Raji (cell line): ENCODE measurements around the gene OR52E1.

Source experiments
- POLR2A ChIP-seq: IDR thresholded peaks from 2 replicates; pipeline ENCODE4 v1.6.1; 2011; ENCODE audit warnings: low read depth, low read length, control low read depth; ENCODE audit not compliant: insufficient read depth

The OR52E1 gene

DNA sequence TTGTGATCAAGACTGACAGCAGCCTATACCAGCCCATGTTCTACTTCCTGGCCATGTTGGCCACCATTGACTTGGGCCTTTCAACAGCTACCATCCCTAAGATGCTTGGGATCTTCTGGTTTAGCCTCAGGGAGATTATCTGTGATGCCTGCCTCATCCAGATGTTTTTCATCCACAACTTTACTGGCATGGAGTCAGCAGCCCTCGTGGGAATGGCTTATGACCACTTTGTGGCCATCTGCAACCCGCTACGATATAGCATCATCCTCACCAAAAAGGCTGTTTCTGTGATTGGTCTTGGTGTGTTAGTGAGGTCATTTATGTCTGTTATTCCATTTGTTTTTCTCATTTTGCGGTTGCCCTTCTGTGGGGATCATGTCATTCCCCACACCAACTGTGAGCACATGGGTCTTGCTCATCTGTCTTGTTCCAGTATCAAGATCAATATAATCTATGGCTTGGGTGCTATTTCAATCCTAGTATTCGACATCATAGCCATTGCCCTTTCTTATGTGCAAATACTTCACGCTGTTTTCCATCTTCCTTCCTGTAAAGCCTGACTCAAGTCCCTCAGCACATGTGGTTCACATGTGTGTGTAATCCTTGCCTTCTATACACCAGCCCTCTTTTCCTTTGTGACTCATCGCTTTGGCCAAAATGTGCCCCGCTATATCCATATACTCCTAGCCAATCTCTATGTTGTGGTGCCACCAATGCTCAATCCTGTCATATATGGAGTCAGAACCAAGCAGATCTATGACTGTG lies 23.6 kb downstream of the OR52E1 start:
- TF ChIP-seq POLR2A: no peak

DNA sequence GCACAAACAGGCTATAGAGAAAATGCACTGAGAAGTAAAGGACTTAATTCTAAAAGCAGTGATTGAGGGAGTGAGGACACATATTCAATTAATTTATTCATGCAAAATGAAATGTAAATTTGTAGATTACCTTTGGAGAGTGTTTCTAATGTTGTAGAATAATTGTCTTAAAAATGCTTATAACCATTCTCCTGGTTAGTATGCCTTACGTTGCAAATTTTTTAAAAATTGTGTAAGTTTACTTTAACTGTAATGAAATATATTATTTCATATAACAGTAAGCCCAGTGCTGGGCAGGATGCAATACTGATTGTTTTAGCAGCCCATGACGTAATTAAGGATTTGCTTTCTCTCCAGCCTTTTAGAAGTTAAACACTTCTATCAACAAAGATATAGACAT lies 26.6 kb downstream of the OR52E1 start:
- TF ChIP-seq POLR2A: no peak

DNA sequence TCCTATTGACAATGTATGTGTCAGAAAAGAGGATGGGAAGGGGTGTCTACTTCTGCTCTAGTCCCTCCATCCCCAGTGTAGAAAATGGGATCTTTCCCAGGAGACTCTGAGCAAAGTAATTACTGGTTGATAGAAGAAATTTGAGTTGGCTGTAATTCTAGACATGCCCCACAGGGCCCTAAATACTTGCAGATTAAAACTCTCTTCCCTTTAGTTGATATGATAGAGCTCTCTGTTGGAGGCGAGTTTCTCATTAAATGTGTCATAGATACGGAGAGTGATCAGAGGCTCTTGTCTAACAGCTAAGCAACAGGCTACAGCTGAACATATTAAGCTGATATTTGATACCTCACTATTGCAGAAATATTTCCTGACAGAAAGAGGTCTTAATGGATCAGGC lies 32.9 kb downstream of the OR52E1 start:
- TF ChIP-seq POLR2A: no peak

DNA sequence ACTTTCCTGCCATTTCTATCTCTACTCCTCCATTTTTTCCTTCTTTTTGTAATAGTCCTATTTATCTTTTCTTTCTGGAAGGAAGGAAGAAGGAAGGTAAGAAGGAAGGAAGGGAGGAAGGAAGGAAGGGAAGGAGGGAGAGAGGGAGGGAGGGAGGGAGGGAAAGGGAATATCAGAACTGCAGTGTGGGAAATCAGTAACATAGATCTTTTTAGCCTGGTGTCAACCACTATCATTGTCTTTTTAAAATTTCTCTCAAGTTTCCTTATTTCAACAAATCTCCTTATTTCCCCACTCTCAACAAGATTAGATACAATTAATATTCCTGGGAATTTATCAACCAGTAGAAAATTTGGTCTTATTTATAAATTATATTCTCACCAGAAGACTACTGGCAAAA lies 33.7 kb downstream of the OR52E1 start:
- no peak for TF ChIP-seq POLR2A

DNA sequence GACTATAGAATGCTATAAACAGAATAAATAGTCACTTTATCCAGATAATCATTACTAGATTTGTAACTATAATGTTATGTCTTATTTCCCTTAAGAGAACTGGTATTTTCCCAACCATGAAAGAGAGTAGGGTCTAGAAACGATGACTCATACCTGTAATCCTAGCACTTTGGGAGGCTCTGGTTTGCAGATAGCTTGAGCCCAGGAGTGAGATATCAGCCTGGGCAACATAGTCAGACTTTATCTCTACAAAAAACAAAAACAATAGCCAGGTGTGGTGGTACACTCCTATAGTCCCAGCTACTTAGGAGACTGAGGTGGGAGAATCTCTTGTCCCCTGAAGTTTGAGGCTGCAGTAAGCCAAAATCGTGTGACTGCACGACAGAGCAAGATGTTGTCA lies 37.9 kb downstream of the OR52E1 start:
- no peak for TF ChIP-seq POLR2A

DNA sequence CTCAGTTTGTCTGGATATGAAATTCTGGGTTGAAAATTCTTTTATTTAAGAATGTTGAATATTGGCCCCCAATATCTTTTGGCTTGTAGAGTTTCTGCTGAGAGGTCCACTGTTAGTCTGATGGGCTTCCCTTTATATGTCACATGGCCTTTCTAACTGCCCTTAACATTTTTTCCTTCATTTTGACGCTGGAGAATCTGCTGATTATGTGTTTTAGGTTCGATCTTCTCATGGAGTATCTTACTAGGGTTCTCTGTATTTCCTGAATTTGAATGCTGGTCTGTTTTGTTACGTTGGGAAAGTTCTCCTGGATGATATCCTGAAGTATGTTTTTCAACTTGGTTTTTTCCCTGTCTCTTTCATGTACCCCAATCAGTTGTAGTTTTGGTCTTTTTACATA lies 46.0 kb downstream of the OR52E1 start:
- no peak for TF ChIP-seq POLR2A

DNA sequence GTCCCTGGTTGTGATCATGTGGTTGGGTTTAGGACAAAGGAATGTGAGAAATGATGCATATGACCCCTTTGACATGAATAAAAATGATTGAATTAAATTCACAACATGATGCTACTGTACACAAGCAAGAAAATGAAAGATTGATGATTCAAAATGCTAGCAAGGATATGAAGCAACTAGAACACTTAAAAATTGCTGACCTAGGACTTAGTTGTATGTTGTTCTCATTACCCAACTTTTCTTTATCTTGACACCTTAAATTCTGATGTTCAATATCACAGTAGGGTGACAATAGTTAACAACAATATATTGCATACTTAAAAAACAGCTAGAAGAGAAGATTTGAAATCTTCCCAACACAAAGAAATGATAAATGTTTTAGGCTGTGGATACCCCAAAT lies 48.2 kb downstream of the OR52E1 start:
- no peak for TF ChIP-seq POLR2A

DNA sequence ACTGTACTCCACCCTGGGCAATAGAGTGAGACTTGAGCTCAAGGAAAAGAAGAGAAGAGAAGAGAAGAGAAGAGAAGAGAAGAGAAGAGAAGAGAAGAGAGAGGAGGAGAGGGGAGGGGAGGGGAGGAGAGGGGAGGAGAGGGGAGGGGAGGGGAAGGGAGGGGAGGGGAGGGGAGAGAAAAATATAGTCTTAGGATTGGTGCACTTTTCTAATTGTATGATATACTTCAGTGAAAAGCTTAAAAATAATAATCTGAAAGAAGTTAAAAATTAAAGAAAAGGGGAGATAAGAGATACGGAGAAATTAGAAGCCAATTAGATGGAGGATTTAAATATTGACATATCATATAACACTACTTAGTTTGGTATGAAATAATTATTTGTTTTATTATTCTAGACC lies 49.5 kb downstream of the OR52E1 start:
- no peak for TF ChIP-seq POLR2A
